ENCODE results near the gene ZBTB37.

Gene ZBTB37

DNA sequence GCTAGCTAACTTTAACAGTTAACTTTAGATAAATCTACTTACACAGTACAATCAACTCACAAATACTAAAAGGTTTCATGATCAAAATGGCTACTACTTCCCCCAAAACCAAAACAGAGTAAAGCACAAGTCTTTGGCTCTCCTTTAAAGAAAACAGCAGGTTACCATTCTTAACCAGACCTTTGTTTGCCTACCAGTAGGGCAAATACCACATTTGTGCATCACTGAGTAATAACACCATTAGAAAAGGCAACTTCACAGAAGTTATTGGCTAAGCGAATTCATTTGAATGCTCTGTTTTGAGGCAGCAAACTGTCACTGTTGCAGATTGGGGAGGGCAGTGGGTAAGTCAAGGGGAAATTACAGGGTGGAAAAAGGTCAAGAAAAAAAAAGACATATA lies 66.3 kb downstream of the ZBTB37 start:
- no peak for DNase-seq (ENCODE audit: extremely low spot score)
- TF ChIP-seq CTBP1 (IDR thresholded peaks at IDR 0.05; ENCODE audit: borderline replicate concordance) (no peak), SUZ12 (IDR thresholded peaks at IDR 0.05) (no peak), L3MBTL2 (conservative IDR thresholded peaks at IDR 0.05) (no peak)
- CTCF ChIA-PET, result no interaction called here
- POLR2A ChIA-PET, result no interaction called here

DNA sequence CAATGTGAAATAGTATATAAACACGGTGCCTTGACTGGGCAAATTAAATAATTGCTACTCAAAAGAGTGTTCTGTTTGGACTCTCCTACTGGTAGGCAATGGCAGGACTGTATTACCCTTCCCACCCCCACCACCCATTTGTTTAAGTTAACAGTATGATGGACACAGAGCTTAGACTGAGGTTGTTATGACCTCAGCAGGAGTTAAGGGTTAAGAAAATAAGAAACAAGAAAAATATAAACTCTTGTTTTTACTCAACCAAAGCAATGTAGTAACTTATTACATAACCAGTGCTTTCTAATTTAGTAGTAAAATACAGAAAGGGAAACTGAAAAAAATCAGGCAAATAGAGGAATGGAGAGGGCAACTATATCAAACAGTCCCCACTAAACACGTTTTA lies 68.9 kb downstream of the ZBTB37 start:
- POLR2A ChIA-PET, result no interaction called here
- CTCF ChIA-PET, result no interaction called here
- TF ChIP-seq L3MBTL2 (conservative IDR thresholded peaks at IDR 0.05) (no peak), SUZ12 (IDR thresholded peaks at IDR 0.05) (no peak)
- TF ChIP-seq, protein P1, sequence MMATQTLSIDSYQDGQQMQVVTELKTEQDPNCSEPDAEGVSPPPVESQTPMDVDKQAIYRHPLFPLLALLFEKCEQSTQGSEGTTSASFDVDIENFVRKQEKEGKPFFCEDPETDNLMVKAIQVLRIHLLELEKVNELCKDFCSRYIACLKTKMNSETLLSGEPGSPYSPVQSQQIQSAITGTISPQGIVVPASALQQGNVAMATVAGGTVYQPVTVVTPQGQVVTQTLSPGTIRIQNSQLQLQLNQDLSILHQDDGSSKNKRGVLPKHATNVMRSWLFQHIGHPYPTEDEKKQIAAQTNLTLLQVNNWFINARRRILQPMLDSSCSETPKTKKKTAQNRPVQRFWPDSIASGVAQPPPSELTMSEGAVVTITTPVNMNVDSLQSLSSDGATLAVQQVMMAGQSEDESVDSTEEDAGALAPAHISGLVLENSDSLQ (IDR thresholded peaks at IDR 0.05), result peak; percentile 49; the same call in 1 of the 2 replicates
- DNase-seq (ENCODE audit: extremely low spot score), result no peak

DNA sequence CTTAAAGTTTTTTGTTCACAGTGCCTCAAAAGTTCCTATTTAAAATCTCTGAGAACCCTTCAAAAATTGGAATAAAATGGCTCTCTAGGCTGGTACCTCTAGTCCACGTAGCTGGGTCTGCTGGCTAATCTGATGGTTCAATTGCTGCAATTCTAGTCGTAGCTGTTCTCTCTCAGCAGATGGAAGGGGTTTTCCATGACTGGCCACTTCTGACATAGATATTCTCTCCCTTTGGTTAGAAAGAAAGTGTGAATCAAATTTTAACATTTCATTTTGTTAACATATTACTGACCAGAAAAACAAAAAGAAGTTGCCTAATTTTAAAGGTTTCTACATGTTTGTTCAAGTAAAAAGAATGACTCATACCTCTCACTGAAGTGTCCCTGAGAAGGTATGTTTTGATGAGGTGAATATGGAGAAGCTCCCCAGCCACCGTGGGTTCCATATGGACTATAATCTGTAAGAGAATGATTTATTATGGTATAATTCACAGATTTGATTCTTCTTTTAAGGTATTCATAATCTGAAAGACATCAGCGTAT lies 78.3 kb downstream of the ZBTB37 start:
- TF ChIP-seq ARNT (IDR thresholded peaks at IDR 0.05) (no peak), FOXK2 (IDR thresholded peaks at IDR 0.05) (no peak), CTBP1 (IDR thresholded peaks at IDR 0.05; ENCODE audit: borderline replicate concordance) (no peak), HDGF (IDR thresholded peaks at IDR 0.05; ENCODE audit: borderline replicate concordance) (no peak), FOXA1 (IDR thresholded peaks at IDR 0.05) (no peak), ZNF384 (IDR thresholded peaks at IDR 0.05) (no peak), BHLHE40 (IDR thresholded peaks at IDR 0.05; ENCODE audit: borderline replicate concordance) (no peak)
- ChIA-PET POLR2A (no interaction called here), CTCF (no interaction called here)
- DNase-seq (ENCODE audit: extremely low spot score), result no peak

DNA sequence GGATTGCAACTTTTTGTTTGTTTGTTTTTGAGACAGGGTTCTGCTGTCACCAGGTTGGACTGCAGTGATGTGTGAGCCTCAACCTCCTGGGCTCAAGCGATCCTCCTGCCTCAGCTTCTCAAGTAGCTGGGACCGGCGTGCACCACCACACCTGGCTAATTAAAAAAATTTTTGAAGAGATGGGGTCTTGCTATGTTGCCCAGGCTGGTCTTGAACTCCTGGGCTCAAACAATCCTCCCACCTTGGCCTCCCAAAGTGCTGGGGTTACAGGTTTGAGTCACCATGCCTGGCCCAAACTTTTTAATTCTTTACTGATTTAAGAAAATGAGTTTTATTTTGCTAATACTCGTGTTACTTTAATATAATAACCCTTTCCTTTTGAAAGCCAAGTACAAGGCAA lies 80.4 kb downstream of the ZBTB37 start:
- DNase-seq (ENCODE audit: extremely low spot score), result no peak
- ChIA-PET CTCF (no interaction called here), POLR2A (no interaction called here)
- TF ChIP-seq ZNF384 (IDR thresholded peaks at IDR 0.05) (no peak), L3MBTL2 (conservative IDR thresholded peaks at IDR 0.05) (no peak), SP1 (IDR thresholded peaks at IDR 0.05) (no peak), CTBP1 (IDR thresholded peaks at IDR 0.05; ENCODE audit: borderline replicate concordance) (no peak), BHLHE40 (IDR thresholded peaks at IDR 0.05; ENCODE audit: borderline replicate concordance) (no peak), ARNT (IDR thresholded peaks at IDR 0.05) (no peak)

All from HEK293T (cell line).